ENCODE data around the gene AP3S2.

Gene AP3S2

DNA sequence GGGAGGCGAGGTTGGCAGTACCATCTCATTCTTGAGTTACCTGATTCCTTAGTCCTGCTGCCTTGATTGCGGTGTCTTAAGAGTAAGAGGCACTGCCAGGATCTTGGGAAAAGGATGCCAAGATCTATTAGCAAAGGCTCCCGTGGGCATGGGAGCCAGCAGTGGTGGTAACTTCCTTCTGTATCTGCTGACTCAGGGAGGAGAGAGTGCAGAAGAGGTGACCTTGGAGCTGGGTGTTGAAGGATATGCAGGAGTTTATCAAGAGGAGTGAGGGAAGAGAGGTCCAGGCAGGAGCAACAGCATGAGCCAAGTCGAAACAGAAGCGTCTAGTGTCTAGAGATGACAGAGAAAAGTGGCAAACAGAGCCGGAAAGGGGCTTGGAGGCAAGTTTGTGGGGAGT lies 113.2 kb downstream of the AP3S2 start:
- Histone ChIP-seq H3K4me3 (no peak overlapping the region), H3K27ac (no peak overlapping the region)
- DNase-seq (ENCODE audit: low spot score): no peak
- TF ChIP-seq, protein P1, sequence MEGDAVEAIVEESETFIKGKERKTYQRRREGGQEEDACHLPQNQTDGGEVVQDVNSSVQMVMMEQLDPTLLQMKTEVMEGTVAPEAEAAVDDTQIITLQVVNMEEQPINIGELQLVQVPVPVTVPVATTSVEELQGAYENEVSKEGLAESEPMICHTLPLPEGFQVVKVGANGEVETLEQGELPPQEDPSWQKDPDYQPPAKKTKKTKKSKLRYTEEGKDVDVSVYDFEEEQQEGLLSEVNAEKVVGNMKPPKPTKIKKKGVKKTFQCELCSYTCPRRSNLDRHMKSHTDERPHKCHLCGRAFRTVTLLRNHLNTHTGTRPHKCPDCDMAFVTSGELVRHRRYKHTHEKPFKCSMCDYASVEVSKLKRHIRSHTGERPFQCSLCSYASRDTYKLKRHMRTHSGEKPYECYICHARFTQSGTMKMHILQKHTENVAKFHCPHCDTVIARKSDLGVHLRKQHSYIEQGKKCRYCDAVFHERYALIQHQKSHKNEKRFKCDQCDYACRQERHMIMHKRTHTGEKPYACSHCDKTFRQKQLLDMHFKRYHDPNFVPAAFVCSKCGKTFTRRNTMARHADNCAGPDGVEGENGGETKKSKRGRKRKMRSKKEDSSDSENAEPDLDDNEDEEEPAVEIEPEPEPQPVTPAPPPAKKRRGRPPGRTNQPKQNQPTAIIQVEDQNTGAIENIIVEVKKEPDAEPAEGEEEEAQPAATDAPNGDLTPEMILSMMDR (IDR thresholded peaks at IDR 0.05): no peak

Measured in coronary artery (tissue), 2 donors.